ENCODE results near the gene KCNMB3. TPM values are rescaled to one million over a fixed set of nuclear protein-coding genes. Genes with fewer than 3 reads are reported as not detected.

KCNMB3 gene
- total RNA-seq, 3 donors from 2014 or later: 3.7 to 7.3 (median 4.9) TPM

- Histone ChIP-seq H3K27ac (no peak overlapping the region), H3K4me3 (no peak overlapping the region), H3K36me3 (no peaks in the 10 kb centered on the region), H3K27me3 (no peaks in the 10 kb centered on the region), H3K9me3 (no peaks in the 10 kb centered on the region), H3K4me1 (no peaks in the 10 kb centered on the region)
- no peak for DNase-seq (ENCODE audit: low spot score in 2 of 2)
- intact Hi-C loops (cut with DNase I; ENCODE audit: low total_unique reads): no loop called here
- TF ChIP-seq POLR2A (IDR thresholded peaks at IDR 0.05): no peak
- no peak for TF ChIP-seq POLR2AphosphoS5 (IDR thresholded peaks at IDR 0.05)
- TF ChIP-seq CTCF (IDR thresholded peaks at IDR 0.05): no peak
Observed at GRCh38 chr3:179269152-179269707, 18.3 kb upstream of the KCNMB3 start.

- DNase-seq (ENCODE audit: low spot score in 2 of 2): no peak
- Histone ChIP-seq H3K4me3 (no peak overlapping the region), H3K4me1 (no peaks in the 10 kb centered on the region), H3K36me3 (no peaks in the 10 kb centered on the region), H3K27ac (no peak overlapping the region), H3K27me3 (no peaks in the 10 kb centered on the region), H3K9me3 (no peaks in the 10 kb centered on the region)
- TF ChIP-seq POLR2AphosphoS5 (IDR thresholded peaks at IDR 0.05): no peak
- TF ChIP-seq CTCF (IDR thresholded peaks at IDR 0.05): no peak
- TF ChIP-seq POLR2A (IDR thresholded peaks at IDR 0.05): no peak
- intact Hi-C loops (cut with DNase I; ENCODE audit: low total_unique reads): no loop called here
Observed at GRCh38 chr3:179268400-179269051, 17.6 kb upstream of the KCNMB3 start.

GRCh38 chr3:179266701-179267211 is 15.8 kb upstream of the KCNMB3 start:
- Histone ChIP-seq H3K4me1 (no peaks in the 10 kb centered on the region), H3K36me3 (no peaks in the 10 kb centered on the region), H3K27ac (no peak overlapping the region), H3K9me3 (peaks cover 0 to 6% of the 10 kb centered on the region in 2 donors), H3K27me3 (no peaks in the 10 kb centered on the region), H3K4me3 (no peak overlapping the region)
- DNase-seq (ENCODE audit: low spot score in 2 of 2): no peak
- intact Hi-C loops (cut with DNase I; ENCODE audit: low total_unique reads): no loop called here
- TF ChIP-seq CTCF (IDR thresholded peaks at IDR 0.05): no peak
- peak in 1 of 3 donors; percentile 16 for TF ChIP-seq POLR2AphosphoS5 (IDR thresholded peaks at IDR 0.05)

GRCh38 chr3:179265875-179266274 is 15.0 kb upstream of the KCNMB3 start:
- no peaks in the 10 kb centered on the region for H3K4me1 ChIP-seq
- TF ChIP-seq POLR2A (IDR thresholded peaks at IDR 0.05) (no peak), POLR2AphosphoS5 (IDR thresholded peaks at IDR 0.05) (no peak), CTCF (IDR thresholded peaks at IDR 0.05) (no peak)

GRCh38 chr3:179265092-179265491 is 14.2 kb upstream of the KCNMB3 start:
- H3K27me3 ChIP-seq: no peaks in the 10 kb centered on the region
- no peaks in the 10 kb centered on the region for H3K36me3 ChIP-seq
- no peak overlapping the region for H3K27ac ChIP-seq
- intact Hi-C loops (cut with DNase I; ENCODE audit: low total_unique reads): no loop called here
- H3K4me1 ChIP-seq: no peaks in the 10 kb centered on the region
- no peak overlapping the region for H3K4me3 ChIP-seq
- DNase-seq (ENCODE audit: low spot score in 2 of 2): no peak
- H3K9me3 ChIP-seq: peaks cover 0 to 6% of the 10 kb centered on the region in 2 donors
- TF ChIP-seq POLR2A (IDR thresholded peaks at IDR 0.05) (no peak), POLR2AphosphoS5 (IDR thresholded peaks at IDR 0.05) (no peak), CTCF (IDR thresholded peaks at IDR 0.05) (no peak)

More at GRCh38 chr3:179265875-179266274, 15.0 kb upstream of the KCNMB3 start:
- H3K4me3 ChIP-seq: no peak overlapping the region
- H3K9me3 ChIP-seq: peaks cover 0 to 6% of the 10 kb centered on the region in 2 donors
- no peaks in the 10 kb centered on the region for H3K27me3 ChIP-seq
- no peaks in the 10 kb centered on the region for H3K36me3 ChIP-seq
- intact Hi-C loops (cut with DNase I; ENCODE audit: low total_unique reads): no loop called here
- no peak overlapping the region for H3K27ac ChIP-seq
- no peak for DNase-seq (ENCODE audit: low spot score in 2 of 2)

Data from breast epithelium (tissue), 4 donors.